Subcutaneous adipose tissue (tissue), 4 donors: ENCODE data around the gene CGB1. TPM values are rescaled to one million over a fixed set of nuclear protein-coding genes. Genes with fewer than 3 reads are reported as not detected.

Experiments used
- total RNA-seq, 4 donors: library from RNA; depleted of rRNA; stranded (reverse); fragments of >200 nt; gene quantifications; one replicate each; pipeline ENCODE4 v1.1.0, GENCODE V29; 2016
- TF ChIP-seq, protein P1 (sequence below): fragments of 450-650 bp; IDR thresholded peaks from one replicate; pipeline ENCODE4 v1.5.1; 2016; ENCODE audit warnings: low read depth, mild to moderate bottlenecking, control low read depth, antibody characterized with exemption, moderate library complexity

The CGB1 gene
- total RNA-seq, 4 donors from 2014 or later, result not detected

DNA sequence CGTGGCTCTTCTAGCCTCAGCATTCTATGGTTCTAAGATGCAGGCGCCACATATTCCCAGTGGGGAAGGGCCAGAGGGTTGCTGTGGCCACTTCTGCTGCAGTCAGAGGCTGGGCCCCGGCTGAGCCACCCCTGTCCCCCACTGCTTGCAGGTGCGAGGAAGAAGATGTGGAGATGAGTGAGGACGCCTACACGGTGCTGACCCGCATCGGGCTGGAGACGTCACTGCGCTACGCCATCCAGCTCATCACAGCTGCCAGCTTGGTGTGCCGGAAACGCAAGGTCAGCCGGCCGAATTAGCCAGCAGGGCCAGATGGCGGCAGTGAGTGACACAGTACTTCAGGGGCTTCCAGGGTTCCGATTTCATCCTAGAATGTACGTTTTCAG, 21.8 kb downstream of the CGB1 start:
- TF ChIP-seq, protein P1, sequence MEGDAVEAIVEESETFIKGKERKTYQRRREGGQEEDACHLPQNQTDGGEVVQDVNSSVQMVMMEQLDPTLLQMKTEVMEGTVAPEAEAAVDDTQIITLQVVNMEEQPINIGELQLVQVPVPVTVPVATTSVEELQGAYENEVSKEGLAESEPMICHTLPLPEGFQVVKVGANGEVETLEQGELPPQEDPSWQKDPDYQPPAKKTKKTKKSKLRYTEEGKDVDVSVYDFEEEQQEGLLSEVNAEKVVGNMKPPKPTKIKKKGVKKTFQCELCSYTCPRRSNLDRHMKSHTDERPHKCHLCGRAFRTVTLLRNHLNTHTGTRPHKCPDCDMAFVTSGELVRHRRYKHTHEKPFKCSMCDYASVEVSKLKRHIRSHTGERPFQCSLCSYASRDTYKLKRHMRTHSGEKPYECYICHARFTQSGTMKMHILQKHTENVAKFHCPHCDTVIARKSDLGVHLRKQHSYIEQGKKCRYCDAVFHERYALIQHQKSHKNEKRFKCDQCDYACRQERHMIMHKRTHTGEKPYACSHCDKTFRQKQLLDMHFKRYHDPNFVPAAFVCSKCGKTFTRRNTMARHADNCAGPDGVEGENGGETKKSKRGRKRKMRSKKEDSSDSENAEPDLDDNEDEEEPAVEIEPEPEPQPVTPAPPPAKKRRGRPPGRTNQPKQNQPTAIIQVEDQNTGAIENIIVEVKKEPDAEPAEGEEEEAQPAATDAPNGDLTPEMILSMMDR, result no peak

DNA sequence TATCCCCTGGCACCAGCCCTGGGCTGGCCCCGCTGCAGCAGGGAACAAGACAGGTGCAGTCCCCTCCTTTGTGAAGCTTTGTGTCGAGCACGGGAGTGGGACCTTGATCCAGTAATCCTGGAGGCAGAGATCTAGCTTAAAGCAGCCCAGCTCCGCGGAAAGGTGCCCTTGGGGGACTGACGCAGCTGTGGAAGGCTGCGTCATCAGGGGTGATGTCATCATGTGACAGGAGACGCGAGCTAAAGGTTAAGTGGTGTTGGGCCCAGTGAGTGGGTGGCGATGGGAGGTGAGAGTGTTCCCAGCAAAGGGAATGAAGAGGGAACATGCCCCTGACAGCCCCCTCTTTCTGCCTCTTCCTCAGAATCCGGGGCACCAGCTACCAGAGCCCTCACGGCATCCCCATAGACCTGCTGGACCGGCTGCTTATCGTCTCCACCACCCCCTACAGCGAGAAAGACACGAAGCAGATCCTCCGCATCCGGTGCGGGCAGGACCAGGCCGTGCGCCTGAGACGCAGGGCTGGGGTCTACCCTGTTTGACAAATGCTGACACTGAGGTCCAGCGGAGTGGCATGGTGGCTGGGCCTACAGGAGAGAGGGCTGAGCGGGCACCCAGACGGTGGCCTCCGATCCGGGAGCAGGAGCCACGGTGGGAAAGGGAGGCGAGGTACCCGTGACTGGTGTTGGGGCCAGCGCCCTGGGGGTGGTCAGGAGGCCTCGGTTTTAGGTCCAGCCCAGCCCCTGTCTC, 22.4 kb downstream of the CGB1 start:
- TF ChIP-seq, protein P1, result no peak

DNA sequence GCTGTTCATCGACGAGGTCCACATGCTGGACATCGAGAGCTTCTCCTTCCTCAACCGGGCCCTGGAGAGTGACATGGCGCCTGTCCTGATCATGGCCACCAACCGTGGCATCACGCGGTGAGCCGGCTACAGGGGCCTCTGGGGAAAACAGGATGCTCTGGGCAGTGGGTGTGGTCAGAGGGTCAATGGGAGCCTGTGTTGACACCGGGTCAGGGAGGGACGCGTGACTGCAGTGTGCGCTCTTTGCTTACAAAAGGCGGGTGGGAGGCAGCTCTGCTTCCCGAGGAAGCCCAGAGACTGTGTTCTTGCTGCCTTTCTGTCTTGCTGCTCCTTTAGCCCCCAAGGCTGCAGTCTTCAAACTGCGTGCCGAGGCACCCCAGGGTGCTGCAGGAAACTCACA, 25.5 kb downstream of the CGB1 start:
- TF ChIP-seq, protein P1, result no peak

DNA sequence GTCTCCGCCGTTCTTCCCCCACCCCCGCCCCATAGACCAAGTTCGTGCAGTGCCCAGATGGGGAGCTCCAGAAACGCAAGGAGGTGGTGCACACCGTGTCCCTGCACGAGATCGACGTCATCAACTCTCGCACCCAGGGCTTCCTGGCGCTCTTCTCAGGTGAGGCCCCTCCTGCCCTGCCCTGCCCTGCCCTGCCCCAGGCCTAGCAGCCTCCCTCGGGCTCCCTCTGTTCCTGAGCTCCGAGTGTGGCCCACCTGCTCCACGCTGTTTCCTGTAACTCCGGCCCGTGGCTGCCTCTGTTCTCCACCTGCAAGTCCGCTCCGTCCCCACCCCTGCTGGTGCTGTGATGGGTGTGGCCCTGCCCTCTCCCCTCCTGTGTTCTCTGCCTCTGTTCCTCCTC, 26.2 kb downstream of the CGB1 start:
- TF ChIP-seq, protein P1, result no peak

DNA sequence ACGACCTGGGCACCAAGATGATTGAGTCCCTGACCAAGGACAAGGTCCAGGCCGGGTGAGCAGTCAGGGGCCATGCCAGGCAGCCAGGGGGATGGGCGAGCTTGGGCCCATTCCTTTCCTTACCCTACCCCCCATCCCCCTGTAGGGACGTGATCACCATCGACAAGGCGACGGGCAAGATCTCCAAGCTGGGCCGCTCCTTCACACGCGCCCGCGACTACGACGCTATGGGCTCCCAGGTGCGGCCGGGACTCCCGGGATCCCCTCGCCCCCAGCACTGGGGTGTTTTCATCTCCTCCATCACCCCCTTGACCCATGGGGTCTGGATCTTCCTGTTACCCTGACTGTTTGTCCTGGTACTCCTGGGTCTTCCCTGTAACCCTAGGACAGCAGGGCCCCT, 26.9 kb downstream of the CGB1 start:
- TF ChIP-seq, protein P1, result no peak

DNA sequence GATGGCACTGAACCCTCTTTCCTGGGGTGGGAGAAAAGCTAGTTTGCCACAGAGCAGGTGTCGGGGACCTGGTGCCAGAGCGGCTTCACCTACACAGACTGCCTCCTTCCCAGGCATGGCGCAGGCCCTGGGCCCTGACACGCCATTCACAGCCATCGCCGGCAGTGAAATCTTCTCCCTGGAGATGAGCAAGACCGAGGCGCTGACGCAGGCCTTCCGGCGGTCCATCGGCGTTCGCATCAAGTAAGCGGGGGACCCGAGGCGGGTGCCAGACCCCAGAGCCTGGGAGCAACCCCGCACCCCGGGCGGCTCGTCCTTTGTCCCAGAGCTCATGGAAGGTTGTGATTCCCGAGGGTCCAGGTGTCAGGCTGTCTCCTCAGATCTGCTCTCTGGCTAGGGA, 29.8 kb downstream of the CGB1 start:
- TF ChIP-seq, protein P1, result no peak

DNA sequence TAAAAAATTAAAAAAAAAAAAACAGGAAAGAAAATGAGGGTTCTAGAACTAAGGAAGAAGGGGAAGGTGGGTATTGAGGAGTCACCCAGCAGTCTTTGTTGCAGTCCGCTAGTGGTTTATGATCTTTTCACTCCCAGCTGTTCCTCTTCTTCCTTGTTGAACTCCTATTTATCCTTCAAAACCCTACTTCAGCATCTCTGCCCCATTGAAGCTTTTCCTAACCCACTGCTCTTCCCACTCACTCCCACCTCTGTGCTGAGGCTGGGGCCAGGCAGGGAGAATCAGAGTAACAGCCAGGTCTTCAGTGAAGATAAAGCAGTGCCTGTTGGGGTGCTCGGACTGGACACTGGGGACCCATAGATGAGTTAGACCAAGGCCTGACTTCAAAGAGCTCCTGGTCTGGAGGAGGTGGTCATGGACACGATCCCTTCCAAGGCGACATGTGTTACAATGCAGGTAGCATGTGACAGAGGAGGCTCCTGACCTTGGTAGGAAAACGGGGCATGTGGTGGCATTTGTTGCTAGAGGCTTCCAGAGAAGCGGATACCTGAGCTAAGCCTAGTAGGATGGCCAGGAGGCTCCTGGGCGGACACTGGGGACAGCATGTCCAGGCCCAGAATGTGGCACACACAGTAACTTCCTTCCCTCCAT, 31.6 kb downstream of the CGB1 start:
- TF ChIP-seq, protein P1, result no peak
